DOHH2 (cell line): ENCODE results near the gene PRMT2.
"Not testable (repeated sequence)": the region's sequence is repeated elsewhere in the genome, so short reads cannot be mapped to it uniquely, and the experiment has no call there.

Source experiments
- H3F3A ChIP-seq: fragments of 200-600 bp; sonication (generic), shearing (Covaris generic); 2 replicates; pipeline ENCODE4 v1.6.0; 2016; ENCODE audit warnings: antibody characterized with exemption, mild to moderate bottlenecking; ENCODE audit not compliant: control insufficient read depth, insufficient read depth
- H3K27ac ChIP-seq: fragments of 200-600 bp; sonication (generic); 2 replicates; pipeline ENCODE4 v1.5.1; 2014; ENCODE audit warnings: low read depth, mild to moderate bottlenecking, low read length, moderate library complexity
- H3K27me3 ChIP-seq: fragments of 200-600 bp; sonication (generic); 2 replicates; pipeline ENCODE4 v1.6.1; 2014; ENCODE audit warnings: mild to moderate bottlenecking, low read length, mixed read lengths; ENCODE audit not compliant: control insufficient read depth
- H3K36me3 ChIP-seq: fragments of 200-600 bp; sonication (generic); 2 replicates; pipeline ENCODE4 v1.6.1; 2014; ENCODE audit warnings: mild to moderate bottlenecking, low read length, moderate library complexity, mixed read lengths; ENCODE audit not compliant: control insufficient read depth
- H3K4me1 ChIP-seq: fragments of 200-600 bp; sonication (generic); 2 replicates; pipeline ENCODE4 v1.6.1; 2014; ENCODE audit warnings: mild to moderate bottlenecking, low read length, mixed read lengths; ENCODE audit not compliant: control insufficient read depth
- H3K4me2 ChIP-seq: fragments of 200-600 bp; sonication (generic); 2 replicates; pipeline ENCODE4 v1.6.0; 2014; ENCODE audit warnings: mild to moderate bottlenecking, low read length, moderate library complexity
- H3K4me3 ChIP-seq: fragments of 200-600 bp; sonication (generic); 2 replicates; pipeline ENCODE4 v1.5.1; 2014; ENCODE audit warnings: mild to moderate bottlenecking, low read length, mixed read lengths
- H3K79me2 ChIP-seq: fragments of 200-600 bp; sonication (generic); 2 replicates; pipeline ENCODE4 v1.6.1; 2014; ENCODE audit warnings: mild to moderate bottlenecking, low read length, mixed read lengths; ENCODE audit not compliant: control insufficient read depth
- H3K9me2 ChIP-seq: fragments of 200-600 bp; sonication (generic); replicated peaks from 2 replicates; pipeline ENCODE4 v1.6.1; 2014; ENCODE audit warnings: mild to moderate bottlenecking, low read length, mixed read lengths; ENCODE audit not compliant: control insufficient read depth
- H3K9me3 ChIP-seq: fragments of 200-600 bp; sonication (generic); 2 replicates; pipeline ENCODE4 v1.6.1; 2014; ENCODE audit warnings: antibody characterized with exemption, low read length, mixed read lengths; ENCODE audit not compliant: control insufficient read depth, insufficient read depth
- H4K20me1 ChIP-seq: fragments of 200-600 bp; sonication (generic); 2 replicates; pipeline ENCODE4 v1.6.0; 2014; ENCODE audit warnings: low read depth, mild to moderate bottlenecking, antibody characterized with exemption, low read length, moderate library complexity; ENCODE audit not compliant: control insufficient read depth, insufficient read depth
- EZH2phosphoT487 ChIP-seq: fragments of 200-600 bp; sonication (generic); IDR thresholded peaks from 2 replicates; pipeline ENCODE4 v1.6.1; 2017; ENCODE audit warnings: borderline replicate concordance, mild to moderate bottlenecking, antibody characterized with exemption, low read length, moderate library complexity, mixed read lengths
- TF ChIP-seq, protein P1 (sequence below): fragments of 200-600 bp; sonication (generic); IDR thresholded peaks from one replicate; pipeline ENCODE4 v1.5.1; 2014; ENCODE audit warnings: antibody characterized with exemption, mild to moderate bottlenecking, low read depth, low read length; ENCODE audit not compliant: poor library complexity, severe bottlenecking

PRMT2 gene

DNA sequence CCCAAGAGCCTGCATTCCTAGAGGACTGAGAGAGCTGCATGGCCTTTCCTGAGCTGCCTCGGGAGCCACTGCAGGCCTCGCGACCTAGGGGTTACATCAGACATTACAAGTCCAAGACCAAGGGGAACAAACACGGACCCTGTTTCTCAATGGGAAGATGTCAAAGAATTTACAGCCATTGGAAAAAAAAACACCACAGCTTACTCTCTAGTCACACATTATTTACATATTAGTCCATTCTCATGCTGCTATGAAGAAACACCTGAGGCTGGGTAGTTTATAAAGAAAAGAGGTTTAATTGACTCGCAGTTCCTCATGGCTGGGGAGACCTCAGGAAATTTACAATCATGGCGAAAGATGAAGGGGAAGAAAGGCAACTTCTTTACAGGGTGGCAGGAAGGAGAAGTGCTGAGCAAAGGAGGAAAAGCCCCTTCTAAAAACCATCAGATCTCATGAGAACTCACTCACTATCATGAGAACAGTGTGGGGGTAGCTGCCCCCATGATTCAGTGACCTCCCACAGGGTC, 8.4 kb upstream of the PRMT2 start:
- Histone ChIP-seq H3K79me2 (no peaks in the 10 kb centered on the region), H3K4me1 (no peaks in the 10 kb centered on the region), H3K9me2 (no peaks in the 10 kb centered on the region), H3K4me2 (no peak overlapping the region), H3F3A (no peaks in the 10 kb centered on the region), H3K36me3 (no peaks in the 10 kb centered on the region), H3K9me3 (peaks cover 7% of the 10 kb centered on the region), H3K4me3 (no peak overlapping the region), H3K27me3 (no peaks in the 10 kb centered on the region), H3K27ac (no peak overlapping the region), H4K20me1 (no peaks in the 10 kb centered on the region)
- TF ChIP-seq, protein P1, sequence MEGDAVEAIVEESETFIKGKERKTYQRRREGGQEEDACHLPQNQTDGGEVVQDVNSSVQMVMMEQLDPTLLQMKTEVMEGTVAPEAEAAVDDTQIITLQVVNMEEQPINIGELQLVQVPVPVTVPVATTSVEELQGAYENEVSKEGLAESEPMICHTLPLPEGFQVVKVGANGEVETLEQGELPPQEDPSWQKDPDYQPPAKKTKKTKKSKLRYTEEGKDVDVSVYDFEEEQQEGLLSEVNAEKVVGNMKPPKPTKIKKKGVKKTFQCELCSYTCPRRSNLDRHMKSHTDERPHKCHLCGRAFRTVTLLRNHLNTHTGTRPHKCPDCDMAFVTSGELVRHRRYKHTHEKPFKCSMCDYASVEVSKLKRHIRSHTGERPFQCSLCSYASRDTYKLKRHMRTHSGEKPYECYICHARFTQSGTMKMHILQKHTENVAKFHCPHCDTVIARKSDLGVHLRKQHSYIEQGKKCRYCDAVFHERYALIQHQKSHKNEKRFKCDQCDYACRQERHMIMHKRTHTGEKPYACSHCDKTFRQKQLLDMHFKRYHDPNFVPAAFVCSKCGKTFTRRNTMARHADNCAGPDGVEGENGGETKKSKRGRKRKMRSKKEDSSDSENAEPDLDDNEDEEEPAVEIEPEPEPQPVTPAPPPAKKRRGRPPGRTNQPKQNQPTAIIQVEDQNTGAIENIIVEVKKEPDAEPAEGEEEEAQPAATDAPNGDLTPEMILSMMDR = no peak
- TF ChIP-seq EZH2phosphoT487 = no peak

DNA sequence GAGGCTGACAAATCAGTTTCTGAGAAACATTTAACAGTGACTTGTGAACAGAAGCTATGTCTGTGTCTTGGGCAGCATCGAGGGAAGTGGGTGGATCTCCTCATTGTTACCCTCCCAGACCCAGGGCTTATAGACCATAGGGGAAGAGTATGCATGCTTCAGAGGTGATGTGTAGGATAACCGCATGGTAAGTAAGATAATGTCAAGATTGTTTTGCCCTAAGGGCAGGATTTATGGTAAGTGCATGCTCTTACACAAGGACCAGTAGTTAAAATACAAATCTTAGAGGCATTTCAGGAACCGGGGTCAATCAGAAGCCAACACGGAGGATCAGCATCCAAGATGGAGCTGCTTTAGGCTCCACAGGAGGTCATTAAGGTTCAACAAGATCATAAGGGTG, 7.7 kb upstream of the PRMT2 start:
- no peaks in the 10 kb centered on the region for H3K9me2 ChIP-seq
- no peaks in the 10 kb centered on the region for H3K4me1 ChIP-seq
- no peaks in the 10 kb centered on the region for H4K20me1 ChIP-seq
- H3K36me3 ChIP-seq = no peaks in the 10 kb centered on the region
- H3F3A ChIP-seq = no peaks in the 10 kb centered on the region
- TF ChIP-seq, protein P1 = no peak
- no peak for TF ChIP-seq EZH2phosphoT487
- no peak overlapping the region for H3K4me3 ChIP-seq
- no peaks in the 10 kb centered on the region for H3K27me3 ChIP-seq
- no peak overlapping the region for H3K4me2 ChIP-seq
- peaks cover 7% of the 10 kb centered on the region for H3K9me3 ChIP-seq
- H3K27ac ChIP-seq = no peak overlapping the region
- H3K79me2 ChIP-seq = no peaks in the 10 kb centered on the region

DNA sequence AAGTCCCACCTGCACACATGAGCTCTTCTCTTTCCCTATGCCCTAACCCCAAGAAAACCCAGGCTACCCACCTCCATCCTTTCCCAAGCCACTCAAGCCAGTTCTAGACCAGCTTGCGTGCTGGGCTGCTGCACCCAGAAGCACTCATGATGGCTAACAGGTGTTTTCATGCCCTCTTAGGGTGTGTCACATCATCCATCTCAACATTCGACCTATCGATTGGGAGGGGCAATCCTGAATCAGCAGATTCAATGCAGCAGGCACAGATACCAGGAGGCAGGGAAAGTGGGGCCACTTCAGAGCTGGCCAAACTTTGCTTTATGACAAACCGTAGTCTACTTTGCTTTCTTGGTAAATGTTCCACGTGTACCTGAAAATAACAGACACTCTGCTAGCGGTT, 6.6 kb upstream of the PRMT2 start:
- Histone ChIP-seq H3K27me3 (no peaks in the 10 kb centered on the region), H3K27ac (no peak overlapping the region), H3K9me2 (no peaks in the 10 kb centered on the region), H3K9me3 (peaks cover 7% of the 10 kb centered on the region), H4K20me1 (no peaks in the 10 kb centered on the region), H3K4me2 (no peak overlapping the region), H3K36me3 (no peaks in the 10 kb centered on the region), H3K4me3 (no peak overlapping the region), H3K79me2 (no peaks in the 10 kb centered on the region), H3K4me1 (no peaks in the 10 kb centered on the region), H3F3A (no peaks in the 10 kb centered on the region)
- TF ChIP-seq EZH2phosphoT487 = no peak
- TF ChIP-seq, protein P1 = no peak

GRCh38 chr21:46630915-46631314, 4.6 kb upstream of the PRMT2 start:
- not testable (repeated sequence) for H3K4me2 ChIP-seq, H3F3A ChIP-seq, H3K36me3 ChIP-seq, H3K9me3 ChIP-seq, H3K9me2 ChIP-seq, H3K27ac ChIP-seq, H3K27me3 ChIP-seq, H4K20me1 ChIP-seq, H3K79me2 ChIP-seq, H3K4me3 ChIP-seq, H3K4me1 ChIP-seq
